Measurements from ENCODE around the gene RARS2.
A peak's percentile ranks its signal among the peaks of the same experiment; 100 is the strongest.

RARS2 gene

DNA sequence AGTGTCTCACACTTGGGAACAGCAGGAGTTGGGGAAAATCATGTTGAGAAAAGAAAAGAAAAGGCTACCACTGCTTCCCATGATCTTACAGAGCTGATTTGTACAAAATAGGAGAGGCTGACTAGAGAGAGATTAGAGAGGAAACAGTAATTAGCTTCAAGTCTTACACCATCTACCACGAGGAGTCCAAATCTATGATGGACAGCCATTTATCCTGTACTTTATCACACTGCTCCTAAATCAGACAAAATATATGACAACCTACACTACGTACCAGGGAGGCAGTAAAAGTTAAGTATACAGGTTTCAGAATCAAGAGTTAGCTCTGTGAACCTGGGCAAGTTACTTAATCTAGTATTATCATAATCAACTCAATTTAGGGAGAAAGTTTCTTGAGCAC, 38.0 kb downstream of the RARS2 start:
- TF ChIP-seq, protein P1, sequence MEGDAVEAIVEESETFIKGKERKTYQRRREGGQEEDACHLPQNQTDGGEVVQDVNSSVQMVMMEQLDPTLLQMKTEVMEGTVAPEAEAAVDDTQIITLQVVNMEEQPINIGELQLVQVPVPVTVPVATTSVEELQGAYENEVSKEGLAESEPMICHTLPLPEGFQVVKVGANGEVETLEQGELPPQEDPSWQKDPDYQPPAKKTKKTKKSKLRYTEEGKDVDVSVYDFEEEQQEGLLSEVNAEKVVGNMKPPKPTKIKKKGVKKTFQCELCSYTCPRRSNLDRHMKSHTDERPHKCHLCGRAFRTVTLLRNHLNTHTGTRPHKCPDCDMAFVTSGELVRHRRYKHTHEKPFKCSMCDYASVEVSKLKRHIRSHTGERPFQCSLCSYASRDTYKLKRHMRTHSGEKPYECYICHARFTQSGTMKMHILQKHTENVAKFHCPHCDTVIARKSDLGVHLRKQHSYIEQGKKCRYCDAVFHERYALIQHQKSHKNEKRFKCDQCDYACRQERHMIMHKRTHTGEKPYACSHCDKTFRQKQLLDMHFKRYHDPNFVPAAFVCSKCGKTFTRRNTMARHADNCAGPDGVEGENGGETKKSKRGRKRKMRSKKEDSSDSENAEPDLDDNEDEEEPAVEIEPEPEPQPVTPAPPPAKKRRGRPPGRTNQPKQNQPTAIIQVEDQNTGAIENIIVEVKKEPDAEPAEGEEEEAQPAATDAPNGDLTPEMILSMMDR (conservative IDR thresholded peaks at IDR 0.05; ENCODE audit: low read depth, low read length), result no peak
- Histone ChIP-seq H3K4me2 (no peak overlapping the region), H4K20me1 (ENCODE audit: insufficient read depth) (no peaks in the 10 kb centered on the region), H3K4me1 (ENCODE audit: low read depth, poor library complexity, severe bottlenecking) (peaks cover 14% of the 10 kb centered on the region), H3K79me2 (ENCODE audit: insufficient read depth, low read depth) (no peaks in the 10 kb centered on the region), H3K9ac (no peak overlapping the region), H3K27me3 (ENCODE audit: insufficient read depth, low read depth) (no peaks in the 10 kb centered on the region), H3K4me3 (IDR thresholded peaks at IDR 0.05; ENCODE audit: insufficient read depth, low read depth, low read length) (no peak overlapping the region), H3K36me3 (ENCODE audit: insufficient read depth) (no peaks in the 10 kb centered on the region), H3K27ac (no peak overlapping the region), H2AFZ (ENCODE audit: low read depth) (no peak overlapping the region)

DNA sequence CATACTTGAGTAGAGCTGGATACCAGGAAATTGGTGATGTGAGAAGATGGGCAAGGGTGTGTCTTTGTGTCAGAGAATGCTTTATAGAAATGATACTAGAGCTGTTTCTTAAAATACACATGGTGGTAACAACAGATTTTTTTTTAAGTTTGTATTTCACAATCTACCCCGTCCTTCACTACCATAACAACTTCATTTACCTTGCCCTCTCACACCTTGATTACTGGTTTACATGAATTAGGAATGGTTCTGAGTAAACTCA, 45.4 kb downstream of the RARS2 start:
- H3K27ac ChIP-seq, result peak overlapping the region; percentile 51
- no peak overlapping the region for H2AFZ ChIP-seq (ENCODE audit: low read depth)
- H3K4me2 ChIP-seq, result peak overlapping the region; percentile 55; the same call in 1 of the 2 replicates
- H3K36me3 ChIP-seq (ENCODE audit: insufficient read depth), result no peaks in the 10 kb centered on the region
- H3K4me1 ChIP-seq (ENCODE audit: low read depth, poor library complexity, severe bottlenecking), result peaks cover 55% of the 10 kb centered on the region
- no peaks in the 10 kb centered on the region for H3K79me2 ChIP-seq (ENCODE audit: insufficient read depth, low read depth)
- H3K27me3 ChIP-seq (ENCODE audit: insufficient read depth, low read depth), result no peaks in the 10 kb centered on the region
- no peak overlapping the region for H3K4me3 ChIP-seq (IDR thresholded peaks at IDR 0.05; ENCODE audit: insufficient read depth, low read depth, low read length)
- H3K9ac ChIP-seq, result no peak overlapping the region
- TF ChIP-seq, protein P1 (conservative IDR thresholded peaks at IDR 0.05; ENCODE audit: low read depth, low read length), result no peak
- no peaks in the 10 kb centered on the region for H4K20me1 ChIP-seq (ENCODE audit: insufficient read depth)

DNA sequence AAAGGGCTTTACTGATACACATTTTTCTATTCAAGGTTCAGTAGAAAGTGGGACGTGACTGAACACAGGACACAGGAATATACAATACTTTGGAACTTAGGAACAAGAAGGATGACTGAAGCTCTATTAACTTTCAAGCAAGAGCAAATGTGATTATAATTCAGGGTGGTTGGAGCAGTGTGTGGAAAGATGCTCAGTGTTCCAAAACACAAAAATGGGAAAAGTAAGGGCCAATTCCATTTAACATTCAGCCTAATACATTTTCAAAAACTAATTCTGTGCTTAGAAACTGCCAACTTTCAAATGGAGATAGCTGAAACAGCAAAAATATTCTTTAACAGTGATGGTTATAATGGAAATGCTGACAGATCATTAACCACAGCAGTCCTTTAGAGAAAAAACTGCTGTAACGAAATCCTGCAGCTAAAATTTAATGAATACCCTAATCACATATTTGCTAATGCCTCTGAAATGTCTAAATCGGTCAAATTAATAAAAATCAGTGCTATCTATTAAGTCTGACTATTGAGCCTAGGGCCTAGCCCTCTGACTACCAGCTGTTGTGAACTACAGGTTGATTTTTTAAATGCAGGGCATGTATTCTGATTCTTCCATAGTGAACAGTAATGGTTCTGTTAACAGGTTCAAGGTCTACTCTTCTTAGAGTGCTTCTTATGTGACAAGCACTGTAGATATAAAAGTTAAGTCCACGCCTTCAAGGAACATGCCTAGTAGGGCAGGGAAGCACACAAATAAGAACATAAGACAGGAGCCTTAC, 45.9 kb downstream of the RARS2 start:
- Histone ChIP-seq H3K9ac (no peak overlapping the region), H3K79me2 (ENCODE audit: insufficient read depth, low read depth) (no peaks in the 10 kb centered on the region), H4K20me1 (ENCODE audit: insufficient read depth) (no peaks in the 10 kb centered on the region), H3K27me3 (ENCODE audit: insufficient read depth, low read depth) (no peaks in the 10 kb centered on the region), H3K4me1 (ENCODE audit: low read depth, poor library complexity, severe bottlenecking) (peaks cover 55% of the 10 kb centered on the region), H3K4me3 (IDR thresholded peaks at IDR 0.05; ENCODE audit: insufficient read depth, low read depth, low read length) (no peak overlapping the region), H2AFZ (ENCODE audit: low read depth) (no peak overlapping the region), H3K4me2 (peak overlapping the region; percentile 55), H3K36me3 (ENCODE audit: insufficient read depth) (no peaks in the 10 kb centered on the region), H3K27ac (peak overlapping the region; percentile 51; the same call in 1 of the 2 replicates)
- TF ChIP-seq, protein P1 (conservative IDR thresholded peaks at IDR 0.05; ENCODE audit: low read depth, low read length), result no peak

DNA sequence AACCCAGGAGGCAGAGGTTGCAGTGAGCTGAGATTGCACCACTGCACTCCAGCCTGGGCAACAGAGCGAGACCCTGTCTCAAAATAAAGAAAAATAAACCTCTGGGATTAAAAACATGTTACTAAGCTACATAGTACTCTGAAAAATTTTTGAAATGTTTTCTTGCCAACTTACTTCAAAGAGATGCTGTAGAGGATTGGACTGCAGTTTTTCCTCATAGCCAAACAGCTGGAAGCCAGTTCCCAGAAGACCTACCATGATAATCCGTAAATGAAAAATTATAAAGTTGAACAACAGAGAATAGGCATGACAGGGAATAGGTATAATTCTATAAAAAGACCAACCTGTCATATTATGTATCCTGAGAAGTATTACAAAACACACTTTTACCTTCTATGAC, 48.0 kb downstream of the RARS2 start:
- Histone ChIP-seq H4K20me1 (ENCODE audit: insufficient read depth) (no peaks in the 10 kb centered on the region), H3K27ac (no peak overlapping the region), H3K4me3 (IDR thresholded peaks at IDR 0.05; ENCODE audit: insufficient read depth, low read depth, low read length) (no peak overlapping the region), H3K4me2 (no peak overlapping the region), H3K79me2 (ENCODE audit: insufficient read depth, low read depth) (no peaks in the 10 kb centered on the region), H3K27me3 (ENCODE audit: insufficient read depth, low read depth) (no peaks in the 10 kb centered on the region), H3K9ac (no peak overlapping the region), H3K4me1 (ENCODE audit: low read depth, poor library complexity, severe bottlenecking) (peaks cover 39% of the 10 kb centered on the region), H2AFZ (ENCODE audit: low read depth) (no peak overlapping the region), H3K36me3 (ENCODE audit: insufficient read depth) (no peaks in the 10 kb centered on the region)
- TF ChIP-seq, protein P1 (conservative IDR thresholded peaks at IDR 0.05; ENCODE audit: low read depth, low read length), result no peak
